Measurements from ENCODE around the gene STPG1.

The STPG1 gene

DNA sequence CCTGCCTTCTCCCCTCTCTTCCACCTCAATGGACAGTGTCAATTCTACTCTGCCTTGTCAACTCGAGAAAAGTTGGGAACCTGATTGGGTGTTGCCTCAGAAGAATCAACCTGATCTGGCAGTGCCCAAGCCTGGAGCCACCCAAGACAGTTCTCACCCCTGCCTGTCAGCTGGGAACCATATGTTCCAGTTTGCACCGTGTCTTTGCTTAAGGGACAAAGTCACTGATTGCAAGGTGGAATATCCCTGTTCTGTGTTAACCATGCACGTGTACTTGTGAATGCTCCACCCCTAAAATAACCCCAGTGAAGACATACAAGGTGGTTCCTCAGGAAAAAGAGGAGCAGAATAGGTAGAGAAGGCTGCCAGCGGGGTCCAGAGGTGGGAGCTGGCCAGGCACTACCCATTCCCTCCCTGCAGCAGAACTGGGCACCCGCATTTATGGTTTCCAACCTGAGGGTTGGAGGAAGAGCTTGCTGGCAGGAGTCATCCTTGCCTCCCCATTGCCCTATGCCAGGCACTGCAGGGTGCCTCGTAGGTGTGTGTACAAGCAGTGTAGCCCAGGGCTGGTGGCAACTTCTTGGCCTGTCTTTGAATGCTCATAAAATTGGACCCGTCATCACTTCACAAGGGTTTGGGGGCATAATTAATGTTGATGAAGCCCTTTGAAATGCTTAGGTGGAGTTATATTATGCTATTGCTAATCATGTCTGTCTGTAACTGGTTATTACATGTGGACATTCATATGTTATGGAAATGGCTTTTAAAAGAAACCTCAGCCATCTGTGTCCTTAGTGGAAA is 13.4 kb upstream of the STPG1 start:
- DNase-seq = no peak

DNA sequence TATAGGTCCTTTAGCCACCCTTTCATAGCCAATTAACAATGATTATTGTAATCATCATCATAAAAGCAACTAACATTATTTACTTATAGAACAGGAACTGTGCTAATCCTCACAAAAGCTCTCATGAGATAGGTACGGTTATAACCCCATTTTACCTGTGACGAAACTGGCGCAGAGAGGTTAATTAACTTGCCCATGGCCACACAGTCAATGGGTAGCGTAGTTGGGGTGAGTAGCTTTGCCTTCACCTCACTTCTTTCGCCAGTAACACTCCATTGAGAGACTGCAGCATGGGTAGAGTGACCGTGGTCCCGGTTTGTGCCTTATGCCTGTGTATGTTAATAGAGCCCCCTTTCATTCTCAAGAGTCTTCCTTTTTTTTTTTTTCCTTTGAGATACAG is 12.3 kb upstream of the STPG1 start:
- no peak for DNase-seq

DNA sequence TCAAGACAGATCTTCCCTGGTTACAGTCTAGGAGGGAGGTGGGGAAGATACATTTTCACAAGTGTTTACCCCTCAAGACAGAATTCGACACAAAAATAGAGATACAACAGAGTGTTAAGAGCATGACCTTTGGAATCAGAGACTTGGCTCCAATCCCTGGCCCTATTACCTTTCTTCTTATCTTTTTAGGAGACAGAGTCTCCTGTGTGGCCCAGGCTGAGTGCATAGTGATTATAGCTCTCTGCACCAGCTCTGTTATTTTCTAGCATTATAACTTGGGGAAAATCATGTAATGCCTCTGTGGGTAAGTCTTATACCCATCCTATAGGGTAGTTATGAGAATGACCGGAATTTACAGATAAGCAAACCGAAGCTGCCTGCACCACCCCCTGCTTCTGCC is 11.9 kb upstream of the STPG1 start:
- DNase-seq = no peak

DNA sequence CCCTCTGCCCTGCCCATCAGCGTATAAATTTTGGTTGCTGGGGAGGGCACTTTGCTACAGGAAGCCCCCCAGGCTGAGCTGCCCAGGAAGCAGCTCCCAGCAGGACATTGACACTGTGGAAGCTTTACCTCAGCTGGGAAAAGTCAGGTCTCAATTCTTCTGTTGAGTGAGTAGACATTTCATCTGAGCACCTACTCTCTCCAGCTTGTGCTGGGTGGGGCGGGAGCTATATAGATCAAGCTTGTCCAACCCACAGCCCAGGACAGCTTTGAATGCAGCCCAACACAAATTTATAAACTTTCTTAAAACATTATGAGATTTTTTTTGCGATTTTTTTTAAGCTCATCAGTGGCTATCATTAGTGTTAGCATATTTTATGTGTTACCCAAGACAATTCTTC is 11.4 kb upstream of the STPG1 start:
- no peak for DNase-seq

DNA sequence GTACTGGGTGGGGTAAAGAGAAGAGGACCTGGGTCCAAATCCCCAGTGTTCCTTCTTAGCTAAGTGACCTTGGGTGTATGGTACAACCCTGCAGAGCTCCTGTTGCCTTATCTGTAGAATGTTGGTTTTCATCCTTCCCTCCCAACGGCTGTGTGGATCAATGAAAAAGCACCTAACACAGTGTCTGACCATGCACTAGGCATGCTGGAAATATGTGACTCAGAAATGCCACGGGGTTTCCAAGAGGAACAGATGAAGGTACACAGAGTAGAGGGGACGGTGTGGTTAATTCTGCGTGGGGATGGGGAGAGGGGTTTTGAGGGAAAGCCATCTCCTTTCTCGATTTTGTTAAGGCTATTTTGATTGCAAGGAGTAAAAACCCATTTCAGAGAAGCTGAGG is 10.6 kb upstream of the STPG1 start:
- no peak for DNase-seq

DNA sequence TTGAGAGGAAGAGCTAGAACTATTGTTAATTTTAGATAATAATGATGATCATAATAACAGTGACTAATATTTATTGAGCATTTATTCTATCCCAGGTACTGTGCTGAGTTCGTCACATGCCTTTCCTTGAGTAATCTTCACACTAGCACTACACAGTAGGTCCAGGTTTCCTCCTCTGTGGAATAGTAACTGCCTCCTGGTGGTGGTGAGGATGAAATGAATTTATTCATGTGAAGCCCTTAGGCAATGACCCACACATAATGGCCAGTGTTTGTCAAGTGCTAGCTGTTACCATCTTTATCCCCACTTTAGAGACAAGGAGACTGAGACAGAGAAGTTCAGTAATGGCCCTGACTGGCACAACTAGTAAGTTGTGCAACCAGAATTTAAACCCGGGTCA is 7.9 kb upstream of the STPG1 start:
- DNase-seq = no peak

DNA sequence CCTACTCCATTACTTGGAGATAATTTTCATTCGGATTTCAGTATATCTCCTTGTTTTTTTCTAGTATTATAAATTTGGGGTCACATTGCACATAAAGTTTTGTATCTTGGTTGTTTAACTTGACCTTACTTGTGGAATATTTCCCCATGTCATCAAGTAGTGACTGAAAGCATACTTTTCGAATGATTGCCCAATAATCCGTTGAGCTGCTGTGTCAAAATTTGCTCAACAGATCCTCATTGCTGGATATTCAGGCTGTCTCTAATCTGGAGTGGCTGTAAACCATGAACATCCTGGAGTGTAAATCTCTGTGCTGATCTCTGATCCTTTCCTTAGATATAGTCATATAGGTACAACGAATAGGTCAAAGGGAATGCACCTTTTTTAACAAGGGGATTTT is 7.0 kb upstream of the STPG1 start:
- no peak for DNase-seq

DNA sequence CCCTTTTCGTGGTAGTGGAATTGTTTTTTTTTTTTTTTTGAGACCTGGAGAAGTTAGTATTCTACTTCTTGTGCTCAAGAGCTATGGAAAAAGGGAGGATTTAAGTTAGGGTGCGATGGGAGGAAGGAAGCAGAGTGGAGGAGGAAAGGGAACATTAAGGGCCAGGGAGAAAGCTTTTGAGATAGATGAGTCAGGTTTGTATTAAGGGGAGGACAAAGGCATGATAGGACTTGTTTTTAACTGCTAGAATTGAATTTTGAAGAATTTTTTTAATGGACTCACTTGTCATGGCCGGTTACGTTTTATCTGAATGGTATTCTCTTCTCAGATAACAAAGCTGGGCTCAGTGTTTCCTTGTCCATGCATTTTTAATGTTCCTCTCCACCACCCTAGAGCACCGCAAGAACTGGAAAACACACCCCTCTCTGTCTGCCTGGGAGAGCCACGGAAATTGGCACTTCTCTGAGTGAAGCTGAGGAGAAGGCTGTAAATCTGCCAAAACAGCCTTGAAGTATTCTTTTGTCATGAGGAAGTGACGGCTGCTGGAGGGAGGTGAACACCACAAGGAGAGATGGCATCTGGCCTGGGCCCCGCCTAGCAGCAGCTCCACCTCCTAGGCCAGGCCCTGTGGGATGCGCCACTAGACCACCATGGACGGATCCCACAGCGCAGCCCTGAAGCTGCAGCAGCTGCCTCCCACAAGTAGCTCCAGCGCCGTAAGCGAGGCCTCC is 5.5 kb upstream of the STPG1 start:
- DNase-seq = no peak

DNA sequence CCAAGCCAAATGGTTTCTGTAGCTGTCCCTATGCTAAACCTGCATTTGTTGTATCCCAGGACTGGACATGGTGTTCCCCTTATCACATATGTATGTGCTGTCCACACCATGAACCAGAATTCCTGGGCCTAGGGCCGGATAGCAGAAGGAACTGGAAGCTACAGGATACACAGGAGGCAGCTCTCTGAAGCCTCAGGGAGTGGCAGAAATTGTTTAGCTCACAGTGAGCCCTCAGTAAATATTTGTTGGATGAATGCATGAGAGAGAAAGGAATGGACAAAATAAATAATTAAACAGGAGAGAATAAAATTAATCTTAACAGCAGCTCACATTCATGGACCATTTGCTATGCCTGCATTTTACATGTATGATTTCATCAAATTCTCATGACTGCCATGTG is 4.1 kb upstream of the STPG1 start:
- DNase-seq = no peak

DNA sequence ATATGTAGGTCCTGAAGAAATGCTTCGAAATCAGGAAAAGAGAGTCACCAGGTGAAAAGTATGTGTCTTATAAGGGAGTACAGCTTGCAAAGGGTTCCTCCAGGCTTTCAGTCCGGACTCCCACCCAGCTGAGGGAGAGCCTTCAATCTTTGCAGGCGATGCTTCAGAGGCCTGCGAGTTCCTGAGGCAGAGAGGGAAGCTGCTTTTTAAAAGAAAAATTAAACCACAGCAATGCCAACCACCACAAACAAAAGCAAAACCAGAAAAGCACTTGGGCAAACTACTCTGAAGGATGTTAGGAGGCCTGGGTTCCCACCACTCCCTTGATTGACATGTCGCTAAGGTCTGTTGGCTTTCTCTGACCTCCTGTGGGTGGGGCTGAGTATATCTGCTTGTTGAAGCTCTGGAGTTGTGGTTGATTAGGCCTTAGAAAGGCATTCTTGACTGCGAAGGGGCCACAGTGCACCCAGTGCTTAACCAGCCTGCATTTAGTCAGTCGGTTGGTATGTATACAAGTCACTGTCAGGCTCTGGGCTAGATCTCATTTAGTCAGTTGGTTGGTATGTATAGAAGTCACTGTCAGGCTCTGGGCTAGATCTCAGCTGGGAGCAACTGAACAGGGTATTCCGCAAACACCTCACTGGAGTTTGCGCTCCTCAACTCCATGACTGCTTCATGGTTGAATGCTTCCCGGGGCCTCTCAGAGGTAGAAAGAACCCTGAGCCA is 3.2 kb upstream of the STPG1 start:
- peak; percentile 33 to 54 for DNase-seq

DNA sequence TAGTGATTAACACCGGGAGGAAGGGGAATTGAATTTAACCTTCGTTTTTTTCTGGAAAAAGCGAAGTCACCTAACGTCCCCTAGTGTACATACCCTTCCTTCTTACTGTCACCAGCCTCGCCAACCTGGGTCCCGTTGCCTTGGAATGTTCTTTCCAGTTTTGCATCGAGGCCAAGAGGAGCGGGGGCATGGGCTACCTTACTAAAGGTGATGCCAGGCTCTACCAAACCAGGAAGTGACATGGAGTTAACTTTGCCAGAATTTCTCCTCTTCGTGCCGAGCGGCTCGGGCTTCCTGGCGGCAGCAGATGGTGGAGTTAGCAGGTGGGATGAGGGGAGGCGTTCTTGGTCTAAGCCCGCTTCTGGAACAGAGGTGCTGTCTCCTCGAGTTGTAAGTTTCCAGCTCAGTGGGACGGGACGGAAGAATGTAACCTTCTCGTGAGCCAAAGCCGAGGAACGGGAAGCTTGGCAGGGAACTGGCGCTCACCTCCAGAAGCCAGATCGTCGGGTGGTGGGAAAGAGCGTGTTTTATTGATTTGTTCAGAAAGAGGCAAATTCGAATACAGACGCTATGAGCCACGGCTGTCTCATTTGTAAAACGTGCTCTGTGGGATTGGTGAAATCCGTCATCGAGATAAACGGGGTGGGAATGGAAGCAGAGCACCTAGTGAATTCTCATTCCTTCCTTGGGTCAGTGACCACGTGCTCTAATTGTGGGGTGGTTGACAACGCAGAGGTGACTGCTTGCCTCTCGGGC is 2.5 kb upstream of the STPG1 start:
- DNase-seq = peak in 1 of 2 donors; percentile 24

DNA sequence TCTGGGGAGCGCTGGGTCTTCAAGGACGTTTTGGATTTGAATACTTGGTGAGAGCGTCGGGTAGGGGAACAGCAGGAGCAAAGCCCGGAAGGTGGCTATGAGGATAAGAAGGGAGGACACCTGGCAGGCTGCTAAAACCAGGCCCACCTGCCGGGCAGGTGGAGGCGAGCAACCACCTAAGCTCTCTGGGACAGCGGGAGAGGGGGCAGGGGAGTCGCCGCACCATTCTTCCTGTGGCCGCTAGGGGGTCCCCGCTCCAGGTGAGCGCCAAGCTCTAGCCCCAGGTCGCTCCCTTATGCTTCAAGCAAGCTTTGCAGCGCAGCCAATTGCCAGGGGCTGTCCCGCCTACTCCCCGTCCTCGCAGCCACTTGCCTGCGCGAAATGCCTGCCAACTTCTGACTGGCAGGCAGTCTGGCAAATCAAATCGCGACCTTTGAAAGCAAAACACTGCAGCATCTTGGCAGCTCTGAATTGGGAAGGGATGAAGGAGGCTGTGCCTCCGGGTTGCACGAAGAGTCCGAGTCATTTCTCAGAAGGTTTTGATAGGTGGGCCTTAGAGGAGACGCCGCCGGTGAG is 1.8 kb upstream of the STPG1 start, which contains the start of gene NIPAL3:
NIPAL3 (plus strand) TSS at position 469 of the 576 bp plus-strand sequence. CDS start 3,746 bp downstream, outside the sequence.
- DNase-seq = peak; percentile 97

DNA sequence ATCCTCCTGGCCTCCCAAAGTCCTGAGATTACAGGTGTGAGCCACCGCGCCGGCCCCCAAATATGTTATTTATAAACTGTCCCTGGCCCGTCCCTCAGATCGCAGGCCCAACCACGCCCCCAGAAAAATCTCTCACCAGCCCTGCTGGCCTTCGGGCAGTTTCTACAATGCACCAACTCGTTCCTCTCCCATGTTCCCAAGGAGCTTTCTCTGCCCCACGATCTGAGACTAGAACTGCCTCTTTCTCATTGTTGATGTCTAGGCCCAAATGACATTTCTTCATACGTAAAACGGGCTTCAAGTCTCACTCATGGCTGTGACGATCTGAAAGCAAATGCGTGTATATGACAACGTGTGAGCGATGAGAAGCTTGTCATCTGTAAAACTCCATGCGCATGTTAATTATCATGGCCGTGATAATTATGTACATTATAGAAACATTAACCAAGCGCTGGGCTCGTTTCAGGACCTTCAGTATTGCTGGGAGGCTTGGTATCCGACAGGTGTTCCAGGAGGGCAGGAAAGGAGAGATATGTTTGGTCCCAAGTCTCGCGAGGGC is 1.3 kb upstream of the STPG1 start:
- DNase-seq = no peak

DNA sequence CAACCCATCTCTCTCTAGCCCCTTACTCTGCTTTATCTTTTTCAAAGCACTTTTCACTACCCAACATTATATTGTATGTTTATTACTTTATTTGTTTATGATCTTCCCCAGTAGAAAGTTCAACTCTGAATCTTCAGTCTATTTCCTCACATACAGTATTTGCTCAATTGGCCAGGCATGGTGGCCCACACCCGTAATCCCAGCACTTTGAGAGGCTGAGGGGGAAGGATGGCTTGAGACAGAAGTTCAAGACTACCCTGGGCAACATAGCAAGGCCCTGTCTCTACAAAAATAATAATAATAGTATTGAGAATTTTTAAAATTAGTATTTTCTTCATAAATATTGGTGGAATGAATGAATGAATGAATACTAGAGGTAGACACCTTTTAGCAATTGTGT is 1.2 kb downstream of the STPG1 start:
- DNase-seq = no peak

DNA sequence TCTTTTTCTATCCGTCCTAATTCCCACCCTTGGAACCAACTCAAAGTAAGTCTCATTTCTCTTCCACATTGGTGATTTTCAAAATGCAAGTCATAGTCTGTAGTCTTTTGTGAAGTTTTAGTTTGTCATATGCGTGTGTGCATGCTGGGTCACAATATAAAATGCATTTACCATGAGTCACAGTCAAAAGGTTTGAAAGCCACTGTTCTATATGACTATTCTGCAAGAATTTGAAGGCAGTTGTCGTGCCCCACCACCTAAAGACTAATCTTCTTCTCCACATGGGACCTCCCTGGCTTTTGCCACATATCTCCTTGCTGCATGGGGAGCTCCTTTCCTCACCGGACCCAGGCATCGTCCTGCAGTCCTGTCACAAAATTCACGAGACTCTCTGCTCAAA is 1.6 kb downstream of the STPG1 start:
- no peak for DNase-seq

DNA sequence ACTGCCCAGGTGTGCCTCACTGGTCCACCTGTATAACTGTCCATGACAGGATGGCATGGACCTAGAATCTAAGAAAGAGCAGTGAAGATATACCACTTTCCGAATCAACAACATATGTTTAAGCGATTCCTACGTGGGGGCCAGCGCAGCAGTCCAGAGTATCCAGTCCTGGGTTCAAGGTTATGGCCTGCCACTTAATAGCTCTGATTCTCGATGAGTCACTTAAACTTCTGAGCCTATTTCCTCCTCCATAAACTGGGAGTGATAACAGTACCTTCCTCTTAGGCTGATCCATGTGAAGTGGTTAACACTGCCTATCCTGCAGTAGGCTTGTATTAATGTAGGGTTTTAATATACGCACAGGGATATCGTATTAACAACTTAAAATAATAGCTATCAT is 2.8 kb downstream of the STPG1 start:
- no peak for DNase-seq

DNA sequence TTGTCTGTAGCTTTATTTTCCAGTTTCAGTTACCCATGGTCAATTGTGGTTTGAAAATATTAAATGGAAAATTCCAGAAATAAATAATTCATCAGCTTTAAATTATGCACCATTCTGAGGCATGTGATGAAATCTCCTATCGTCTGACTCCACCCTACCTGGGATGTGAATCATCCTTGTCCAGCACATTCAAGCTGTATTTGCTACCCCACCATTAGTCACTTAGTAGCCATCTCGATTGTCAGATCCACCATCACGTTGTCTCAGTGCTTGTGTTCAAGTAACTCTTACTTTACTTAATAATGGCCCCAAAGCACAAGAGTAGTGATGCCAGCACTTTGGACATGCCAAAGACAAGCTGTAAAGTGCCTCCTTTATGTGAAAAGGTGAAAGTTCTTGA is 4.0 kb downstream of the STPG1 start:
- no peak for DNase-seq

DNA sequence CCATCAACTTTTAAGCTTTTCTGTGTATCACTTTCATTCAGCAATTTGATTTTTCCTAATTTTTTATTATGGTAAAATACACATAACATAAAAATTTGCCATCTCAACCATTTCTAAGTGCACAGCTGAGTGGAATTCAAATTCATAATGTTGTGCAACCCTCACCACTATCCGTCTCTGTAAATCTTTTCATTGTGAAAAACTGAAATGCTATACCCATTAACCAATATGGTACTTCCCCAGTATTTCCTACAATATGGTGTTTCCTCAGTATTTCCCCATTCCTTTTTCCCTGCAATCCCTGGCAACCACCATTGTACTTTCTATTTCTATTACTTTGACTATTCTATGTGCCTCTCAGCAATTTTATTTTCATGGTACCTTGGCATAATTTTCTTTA is 6.8 kb downstream of the STPG1 start:
- DNase-seq = no peak

DNA sequence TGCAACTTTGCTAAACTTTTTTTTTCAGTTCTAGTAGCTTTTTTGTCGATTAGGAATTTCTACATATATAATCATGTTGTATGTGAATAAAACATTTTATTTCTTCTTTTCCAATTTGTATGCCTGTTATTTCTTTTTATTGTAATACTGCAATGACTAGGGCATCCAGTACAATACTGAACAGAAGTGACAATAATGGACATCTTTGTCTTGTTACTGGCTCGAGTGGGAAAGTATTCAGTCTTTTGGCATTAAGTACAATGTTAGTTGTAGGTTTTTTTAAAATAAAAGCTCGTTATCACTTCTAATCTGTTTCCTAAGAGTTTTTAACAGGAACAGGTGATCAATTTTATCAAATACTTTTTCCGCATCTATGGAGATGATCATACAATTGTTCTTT is 9.8 kb downstream of the STPG1 start:
- no peak for DNase-seq

DNA sequence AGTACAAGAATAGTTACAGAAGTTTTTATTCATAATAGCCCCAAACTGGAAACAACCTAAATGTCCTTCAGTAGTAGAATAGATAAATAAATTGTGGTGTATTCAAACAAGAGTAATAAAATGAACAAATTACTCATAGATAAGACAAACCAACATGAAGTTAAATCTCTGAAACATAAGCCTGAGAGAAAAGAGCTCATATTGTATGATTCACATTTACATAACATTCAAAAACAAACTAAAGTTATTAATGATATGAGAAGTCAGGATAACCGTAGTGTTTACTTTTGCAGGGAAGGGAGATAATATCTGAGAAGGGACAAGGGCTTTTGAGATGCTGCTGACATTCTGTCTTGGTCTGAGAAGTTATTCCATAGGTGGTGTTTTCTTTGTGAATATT is 13.5 kb downstream of the STPG1 start:
- DNase-seq = no peak

DNA sequence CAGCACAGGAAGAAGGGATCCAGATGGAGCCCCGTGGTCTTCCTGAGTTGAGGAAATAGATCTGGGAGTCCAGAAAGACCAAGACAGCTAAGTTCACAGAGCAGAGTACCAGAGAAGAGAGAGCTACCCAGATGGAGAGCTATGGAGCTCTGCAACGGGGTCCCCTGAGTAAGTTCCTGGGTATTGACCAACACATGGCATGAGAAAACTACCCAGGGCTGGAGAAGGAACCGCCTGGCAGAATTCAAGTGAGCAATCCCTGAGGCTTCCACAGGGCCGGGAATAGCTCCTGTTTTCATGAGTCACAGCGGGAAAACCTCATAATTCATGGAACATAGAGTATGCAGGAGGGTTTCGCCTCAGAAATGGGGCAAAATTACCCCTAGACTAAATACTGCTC is 19.7 kb downstream of the STPG1 start:
- no peak for DNase-seq

DNA sequence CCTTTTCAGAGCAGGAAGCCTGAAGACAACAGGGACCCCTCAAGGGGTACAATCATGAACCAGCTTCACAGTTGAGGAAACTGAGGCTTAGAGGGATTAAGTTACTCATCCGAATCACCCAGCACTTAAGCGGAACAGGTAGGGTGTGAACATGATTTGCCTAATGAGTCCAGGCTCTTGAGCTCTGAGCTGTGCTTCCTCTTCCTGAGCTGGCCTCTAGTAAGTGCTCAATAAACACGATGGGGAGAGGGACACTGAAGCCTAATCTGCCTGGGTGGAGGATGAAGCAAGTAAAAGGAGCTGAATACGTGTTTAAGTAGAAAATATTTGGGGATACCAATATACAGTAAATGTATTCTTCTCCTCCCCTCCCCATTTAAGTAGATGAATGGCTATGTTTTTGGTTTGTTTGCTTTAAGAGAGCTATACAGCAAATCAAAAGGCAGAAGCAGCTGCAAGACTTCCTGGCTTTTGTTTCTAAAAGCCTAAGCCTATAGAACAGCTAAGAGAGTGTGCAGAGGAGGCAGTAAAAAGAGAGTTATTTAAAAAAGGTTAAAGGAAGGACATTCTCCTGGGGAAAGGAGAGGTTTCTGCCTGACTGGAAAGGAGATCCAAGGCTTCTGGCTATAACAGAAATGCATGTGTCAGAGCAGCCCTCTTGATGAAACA is 20.5 kb downstream of the STPG1 start:
- DNase-seq = no peak
